Ishikawa (cell line): Measurements from ENCODE around the gene PSMA8.

Source experiments
- CEBPB ChIP-seq: IDR thresholded peaks from 2 replicates; pipeline ENCODE4 v1.6.1; 2012
- CREB1 ChIP-seq: IDR thresholded peaks from 2 replicates; pipeline ENCODE4 v1.6.1; 2012; ENCODE audit warnings: low read depth
- EGR1 ChIP-seq: IDR thresholded peaks from 2 replicates; pipeline ENCODE4 v1.6.1; 2012
- EP300 ChIP-seq: IDR thresholded peaks from 2 replicates; pipeline ENCODE4 v1.6.1; 2012; ENCODE audit warnings: borderline replicate concordance
- MAX ChIP-seq: IDR thresholded peaks from 2 replicates; pipeline ENCODE4 v1.6.1; 2012
- NFIC ChIP-seq: IDR thresholded peaks from 2 replicates; pipeline ENCODE4 v1.6.1; 2012
- RAD21 ChIP-seq: IDR thresholded peaks from 2 replicates; pipeline ENCODE4 v1.6.1; 2012; ENCODE audit warnings: low read depth
- REST ChIP-seq: IDR thresholded peaks from 2 replicates; pipeline ENCODE4 v1.6.1; 2012; ENCODE audit warnings: low read depth, mild to moderate bottlenecking
- TAF1 ChIP-seq: IDR thresholded peaks from 2 replicates; pipeline ENCODE4 v1.6.1; 2012; ENCODE audit warnings: low read depth, mild to moderate bottlenecking
- TCF12 ChIP-seq: IDR thresholded peaks from 2 replicates; pipeline ENCODE4 v1.6.1; 2012; ENCODE audit warnings: low read depth
- TEAD4 ChIP-seq: IDR thresholded peaks from 2 replicates; pipeline ENCODE4 v1.6.1; 2012
- USF1 ChIP-seq: IDR thresholded peaks from 2 replicates; pipeline ENCODE4 v1.6.1; 2012
- YY1 ChIP-seq: IDR thresholded peaks from 2 replicates; pipeline ENCODE4 v1.6.1; 2012; ENCODE audit warnings: low read depth
- ZBTB7A ChIP-seq: IDR thresholded peaks from 2 replicates; pipeline ENCODE4 v1.6.1; 2012; ENCODE audit warnings: low read depth

GRCh38 chr18:26103579-26103978 is 30.1 kb upstream of the PSMA8 start:
- TF ChIP-seq TEAD4 (no peak), TAF1 (no peak), CEBPB (no peak), CREB1 (no peak), RAD21 (peak; percentile 62), EP300 (no peak), REST (no peak), ZBTB7A (no peak), TCF12 (no peak), MAX (no peak), EGR1 (no peak), USF1 (no peak), NFIC (0 out of 2 replicates have a peak, but pooled peaks have one; percentile 24), YY1 (no peak)
